Right atrium auricular region (tissue), 2 donors: Measurements from ENCODE around the gene SNED1. TPM values are rescaled to one million over a fixed set of nuclear protein-coding genes. Genes with fewer than 3 reads are reported as not detected.
A peak's percentile ranks its signal among the peaks of the same experiment; 100 is the strongest.

ENCODE experiments used
- DNase-seq: peaks from one replicate; pipeline ENCODE4 v3.0.0-alpha.2; 2019; ENCODE audit warnings: low spot score
- H3K27ac ChIP-seq, 2 donors: fragments of 200-600 bp; sonication (generic); 1 replicate in 1 of 2; 2 replicates in 1 of 2; pipeline ENCODE4 v1.5.1; 2016 to 2019
- H3K27me3 ChIP-seq, 2 donors: fragments of 200-600 bp; sonication (generic); one replicate each; pipeline versions ENCODE4 v1.5.1 to v1.6.0; 2017 to 2019
- H3K36me3 ChIP-seq: fragments of 200-600 bp; sonication (generic); one replicate; pipeline ENCODE4 v1.5.1; 2016
- H3K4me1 ChIP-seq, 2 donors: fragments of 200-600 bp; sonication (generic); one replicate each; pipeline versions ENCODE4 v1.5.1 to v1.6.0; 2017 to 2019
- H3K4me3 ChIP-seq, 2 donors: fragments of 200-600 bp; sonication (generic); 1 replicate in 1 of 2; 2 replicates in 1 of 2; pipeline ENCODE4 v1.5.1; 2017 to 2019; ENCODE audit warnings: mild to moderate bottlenecking in 1 of 2, moderate library complexity in 1 of 2
- H3K9me3 ChIP-seq, 2 donors: fragments of 200-600 bp; sonication (generic); one replicate each; pipeline ENCODE4 v1.5.1; 2019
- total RNA-seq, 2 donors: library from RNA; depleted of rRNA; stranded (reverse); fragments of >200 nt; gene quantifications; one replicate each; pipeline ENCODE4 v1.1.0, GENCODE V29; 2016
- TF ChIP-seq, protein P1 (sequence below), 2 donors: fragments of 200-600 bp; sonication (generic); IDR thresholded peaks; one replicate each; pipeline ENCODE4 v1.5.1; 2019; ENCODE audit warnings: antibody characterized with exemption in 2 of 2

The SNED1 gene
- total RNA-seq, 2 donors from 2014 or later, result 9.9 to 16.4 TPM

DNA sequence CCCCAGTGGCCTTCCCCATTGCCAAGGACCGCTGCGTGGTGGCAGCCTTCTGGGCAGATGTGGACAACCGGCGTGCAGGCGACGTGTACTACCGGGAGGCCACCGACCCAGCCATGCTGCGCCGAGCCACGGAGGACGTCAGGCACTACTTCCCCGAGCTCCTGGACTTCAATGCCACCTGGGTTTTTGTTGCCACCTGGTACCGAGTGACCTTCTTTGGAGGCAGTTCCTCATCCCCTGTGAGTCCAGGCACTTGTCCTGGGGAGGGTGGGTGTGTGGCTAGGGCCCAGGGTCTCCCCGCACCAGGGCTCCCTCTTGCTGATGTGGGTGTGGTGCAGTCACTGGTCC lies 31.9 kb downstream of the SNED1 start:
- H3K27me3 ChIP-seq, result no peaks in the 10 kb centered on the region
- H3K9me3 ChIP-seq, result peaks cover 0 to 15% of the 10 kb centered on the region in 2 donors
- peaks cover 8% of the 10 kb centered on the region for H3K36me3 ChIP-seq
- DNase-seq, result no peak
- no peak overlapping the region for H3K4me3 ChIP-seq
- no peak overlapping the region for H3K27ac ChIP-seq
- TF ChIP-seq, protein P1, sequence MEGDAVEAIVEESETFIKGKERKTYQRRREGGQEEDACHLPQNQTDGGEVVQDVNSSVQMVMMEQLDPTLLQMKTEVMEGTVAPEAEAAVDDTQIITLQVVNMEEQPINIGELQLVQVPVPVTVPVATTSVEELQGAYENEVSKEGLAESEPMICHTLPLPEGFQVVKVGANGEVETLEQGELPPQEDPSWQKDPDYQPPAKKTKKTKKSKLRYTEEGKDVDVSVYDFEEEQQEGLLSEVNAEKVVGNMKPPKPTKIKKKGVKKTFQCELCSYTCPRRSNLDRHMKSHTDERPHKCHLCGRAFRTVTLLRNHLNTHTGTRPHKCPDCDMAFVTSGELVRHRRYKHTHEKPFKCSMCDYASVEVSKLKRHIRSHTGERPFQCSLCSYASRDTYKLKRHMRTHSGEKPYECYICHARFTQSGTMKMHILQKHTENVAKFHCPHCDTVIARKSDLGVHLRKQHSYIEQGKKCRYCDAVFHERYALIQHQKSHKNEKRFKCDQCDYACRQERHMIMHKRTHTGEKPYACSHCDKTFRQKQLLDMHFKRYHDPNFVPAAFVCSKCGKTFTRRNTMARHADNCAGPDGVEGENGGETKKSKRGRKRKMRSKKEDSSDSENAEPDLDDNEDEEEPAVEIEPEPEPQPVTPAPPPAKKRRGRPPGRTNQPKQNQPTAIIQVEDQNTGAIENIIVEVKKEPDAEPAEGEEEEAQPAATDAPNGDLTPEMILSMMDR (IDR thresholded peaks at IDR 0.05), result no peak
- H3K4me1 ChIP-seq, result peaks cover 0 to 1% of the 10 kb centered on the region in 2 donors

DNA sequence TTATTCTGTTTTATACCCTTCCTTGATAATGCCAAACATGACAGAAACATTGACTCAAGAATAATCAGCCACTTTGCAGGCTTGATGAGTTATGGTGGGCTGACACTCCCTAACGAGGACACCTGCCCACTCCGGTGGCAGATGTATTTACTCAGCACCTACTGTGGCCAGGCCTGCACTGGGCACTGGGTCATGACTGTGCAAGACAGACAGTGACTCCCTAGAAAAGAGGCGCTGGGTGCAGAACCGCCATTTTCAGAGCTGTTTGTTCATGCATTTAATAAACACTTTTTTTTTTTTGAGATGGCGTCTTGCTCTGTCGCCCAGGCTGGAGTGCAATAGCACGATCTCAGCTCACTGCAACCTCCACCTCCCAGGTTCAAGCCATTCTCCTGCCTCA lies 32.5 kb downstream of the SNED1 start:
- no peaks in the 10 kb centered on the region for H3K27me3 ChIP-seq
- DNase-seq, result peak; percentile 9

DNA sequence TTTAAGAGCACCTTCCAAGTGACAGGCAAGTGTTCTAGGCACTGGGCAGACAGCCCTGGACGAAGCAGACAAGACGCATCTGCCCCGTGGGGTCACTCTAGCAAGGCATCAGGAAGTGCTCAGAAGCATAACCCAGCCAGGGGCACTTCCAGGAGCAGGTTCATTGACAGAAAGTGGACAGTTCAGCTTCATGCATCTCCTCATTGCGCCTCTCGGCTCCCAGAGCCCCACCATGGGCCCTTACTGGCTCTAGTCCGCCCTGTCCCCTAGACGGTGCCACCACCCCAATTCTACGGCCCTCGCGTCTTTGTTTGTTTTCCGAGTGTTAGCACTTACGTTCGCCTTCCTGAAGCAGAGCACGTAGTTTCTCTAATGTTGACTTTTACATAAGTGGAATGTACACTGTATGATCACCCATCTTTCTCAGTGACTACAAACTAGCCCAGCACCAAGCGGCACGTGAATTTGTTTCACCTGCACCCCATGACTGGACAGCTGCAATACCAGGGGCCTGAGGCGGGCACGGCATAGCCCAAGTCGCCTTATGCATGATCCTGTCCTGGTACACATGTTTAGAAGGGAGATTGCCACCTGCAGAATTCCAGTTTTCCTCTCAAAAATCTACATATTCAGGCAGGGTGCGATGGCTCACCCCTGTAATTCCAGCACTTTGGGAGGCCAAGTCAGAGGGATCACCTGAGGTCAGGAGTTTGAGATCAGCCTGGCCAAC lies 33.2 kb downstream of the SNED1 start:
- Histone ChIP-seq H3K27ac (no peak overlapping the region), H3K27me3 (no peaks in the 10 kb centered on the region), H3K4me3 (no peak overlapping the region), H3K36me3 (peaks cover 8% of the 10 kb centered on the region), H3K4me1 (peaks cover 0 to 13% of the 10 kb centered on the region in 2 donors), H3K9me3 (peaks cover 0 to 3% of the 10 kb centered on the region in 2 donors)
- TF ChIP-seq, protein P1 (IDR thresholded peaks at IDR 0.05), result no peak
- DNase-seq, result peak; percentile 28

More for the DNA sequence above, 32.5 kb downstream of the SNED1 start:
- TF ChIP-seq, protein P1 (IDR thresholded peaks at IDR 0.05), result no peak
- Histone ChIP-seq H3K27ac (no peak overlapping the region), H3K36me3 (peaks cover 8% of the 10 kb centered on the region), H3K4me1 (peaks cover 0 to 6% of the 10 kb centered on the region in 2 donors), H3K4me3 (no peak overlapping the region), H3K9me3 (peaks cover 0 to 10% of the 10 kb centered on the region in 2 donors)

DNA sequence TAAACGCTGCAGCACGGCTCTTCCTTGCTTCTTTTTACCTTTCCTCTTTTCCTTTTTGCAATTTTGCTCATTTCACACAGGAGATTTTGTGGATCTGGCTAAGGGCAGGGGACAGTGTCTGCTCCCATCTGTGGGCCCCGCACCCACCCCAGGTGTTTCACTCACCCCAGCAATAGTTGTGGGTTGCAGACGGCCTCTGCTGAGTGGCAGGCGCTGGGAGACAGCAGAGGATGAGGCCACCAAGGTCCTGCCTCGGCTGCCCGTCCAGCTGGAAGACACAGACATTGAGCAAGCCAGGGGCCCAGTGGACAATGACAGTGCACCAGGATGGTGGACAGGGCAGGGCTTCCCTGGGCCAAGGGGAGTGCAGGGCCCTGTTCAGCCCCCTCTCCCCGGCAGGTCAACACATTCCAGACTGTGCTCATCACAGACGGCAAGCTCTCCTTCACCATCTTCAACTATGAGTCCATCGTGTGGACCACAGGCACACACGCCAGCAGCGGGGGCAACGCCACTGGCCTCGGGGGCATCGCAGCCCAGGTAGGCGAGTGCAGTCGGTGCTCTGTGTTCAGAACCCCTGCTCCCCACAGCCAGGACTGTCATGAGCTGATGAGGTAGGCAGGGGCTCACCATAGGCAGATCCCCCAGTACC lies 35.0 kb downstream of the SNED1 start:
- peak; percentile 38 for DNase-seq
- Histone ChIP-seq H3K4me3 (no peak overlapping the region), H3K27ac (no peak overlapping the region), H3K36me3 (peaks cover 8% of the 10 kb centered on the region), H3K4me1 (peaks cover 0 to 19% of the 10 kb centered on the region in 2 donors), H3K9me3 (no peaks in the 10 kb centered on the region), H3K27me3 (no peaks in the 10 kb centered on the region)
- TF ChIP-seq, protein P1 (IDR thresholded peaks at IDR 0.05), result no peak

DNA sequence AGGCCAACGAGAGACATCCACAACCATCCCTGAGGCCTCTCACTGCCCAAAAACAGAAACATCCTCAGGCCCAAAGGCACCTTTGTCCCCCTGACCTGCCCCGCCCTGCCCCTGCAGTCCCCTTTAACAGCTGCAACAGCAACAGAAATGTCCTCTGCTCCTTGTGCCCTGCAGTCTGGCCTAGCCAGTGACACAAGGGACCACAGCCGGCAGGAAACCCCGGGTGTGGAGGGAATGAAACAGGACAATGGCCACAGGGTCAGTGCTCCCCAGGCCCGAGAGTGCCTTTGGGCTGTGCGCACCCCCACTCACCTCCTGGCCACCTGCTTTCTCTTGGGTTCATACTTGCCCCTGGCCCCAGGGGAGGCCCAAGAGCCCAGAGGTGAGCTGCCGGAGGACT lies 35.6 kb downstream of the SNED1 start:
- H3K4me1 ChIP-seq, result peaks cover 0 to 19% of the 10 kb centered on the region in 2 donors
- DNase-seq, result peak; percentile 9
- H3K4me3 ChIP-seq, result no peak overlapping the region
- no peaks in the 10 kb centered on the region for H3K27me3 ChIP-seq
- H3K27ac ChIP-seq, result no peak overlapping the region
- no peaks in the 10 kb centered on the region for H3K9me3 ChIP-seq
- peaks cover 8% of the 10 kb centered on the region for H3K36me3 ChIP-seq
- TF ChIP-seq, protein P1 (IDR thresholded peaks at IDR 0.05), result no peak
